Measurements from ENCODE around the gene PTPRA.
"Not testable (repeated sequence)": the region's sequence is repeated elsewhere in the genome, so short reads cannot be mapped to it uniquely, and the experiment has no call there.

PTPRA gene

GRCh38 chr20:2888224-2888955 is 15.1 kb downstream of the PTPRA start:
- no peak for DNase-seq (ENCODE audit: low spot score)

- DNase-seq (ENCODE audit: low spot score), result no peak
Measured at GRCh38 chr20:2889209-2889608, 15.9 kb downstream of the PTPRA start.

GRCh38 chr20:2889797-2890196 is 16.5 kb downstream of the PTPRA start:
- no peak for DNase-seq (ENCODE audit: low spot score)

GRCh38 chr20:2890742-2891141 is 17.5 kb downstream of the PTPRA start:
- DNase-seq (ENCODE audit: low spot score), result no peak

GRCh38 chr20:2891343-2891742 is 18.1 kb downstream of the PTPRA start:
- no peak for DNase-seq (ENCODE audit: low spot score)

- no peak for DNase-seq (ENCODE audit: low spot score)
Measured at GRCh38 chr20:2892376-2892775, 19.1 kb downstream of the PTPRA start.

- no peak for DNase-seq (ENCODE audit: low spot score)
Measured at GRCh38 chr20:2894221-2894620, 20.9 kb downstream of the PTPRA start.

- not testable (repeated sequence) for DNase-seq (ENCODE audit: low spot score)
Measured at GRCh38 chr20:2895154-2895553, 21.9 kb downstream of the PTPRA start.

- no peak for DNase-seq (ENCODE audit: low spot score)
Measured at GRCh38 chr20:2899243-2899642, 26.0 kb downstream of the PTPRA start.

GRCh38 chr20:2900845-2901592 is 27.7 kb downstream of the PTPRA start:
- no peak for DNase-seq (ENCODE audit: low spot score)

GRCh38 chr20:2902291-2902690 is 29.0 kb downstream of the PTPRA start:
- DNase-seq (ENCODE audit: low spot score), result no peak

- no peak for DNase-seq (ENCODE audit: low spot score)
Measured at GRCh38 chr20:2902818-2903217, 29.5 kb downstream of the PTPRA start.

GRCh38 chr20:2903686-2904085 is 30.4 kb downstream of the PTPRA start:
- DNase-seq (ENCODE audit: low spot score), result no peak

GRCh38 chr20:2907519-2907918 is 34.2 kb downstream of the PTPRA start:
- no peak for DNase-seq (ENCODE audit: low spot score)

GRCh38 chr20:2909953-2910352 is 36.7 kb downstream of the PTPRA start:
- no peak for DNase-seq (ENCODE audit: low spot score)

GRCh38 chr20:2911200-2911599 is 37.9 kb downstream of the PTPRA start:
- no peak for DNase-seq (ENCODE audit: low spot score)

- DNase-seq (ENCODE audit: low spot score), result no peak
Measured at GRCh38 chr20:2914160-2914559, 40.9 kb downstream of the PTPRA start.

- no peak for DNase-seq (ENCODE audit: low spot score)
Measured at GRCh38 chr20:2917266-2917665, 44.0 kb downstream of the PTPRA start.

GRCh38 chr20:2918096-2919049 is 45.1 kb downstream of the PTPRA start:
- DNase-seq (ENCODE audit: low spot score), result no peak

- no peak for DNase-seq (ENCODE audit: low spot score)
Measured at GRCh38 chr20:2919518-2920245, 46.4 kb downstream of the PTPRA start.

GRCh38 chr20:2920473-2920872 is 47.2 kb downstream of the PTPRA start:
- no peak for DNase-seq (ENCODE audit: low spot score)

- no peak for DNase-seq (ENCODE audit: low spot score)
Measured at GRCh38 chr20:2921506-2921905, 48.2 kb downstream of the PTPRA start.

Data from hematopoietic multipotent progenitor cell treated with erythropoietin and hydrocortisone succinate and interleukin-3 and kit ligand, for 15 days (in vitro differentiated cells).